GM23338 (cell line): ENCODE results near the gene GRID2.

Experiments
- EZH2 ChIP-seq: fragments of 200-600 bp; sonication (generic); IDR thresholded peaks from one replicate; pipeline ENCODE4 v1.8.0; 2017; ENCODE audit warnings: antibody characterized with exemption, mild to moderate bottlenecking, low read depth; ENCODE audit not compliant: unreplicated experiment
- TF ChIP-seq, protein P1 (sequence below), 2 experiments: fragments of 200-600 bp in 1 of 2; sonication (generic) in 1 of 2; conservative IDR thresholded peaks; 2 replicates each; pipeline versions ENCODE4 v1.5.1 to v1.6.1; 2016 to 2017; ENCODE audit warnings: antibody characterized with exemption in 2 of 2, low read depth in 2 of 2, mild to moderate bottlenecking in 2 of 2, moderate library complexity in 1 of 2

DNA sequence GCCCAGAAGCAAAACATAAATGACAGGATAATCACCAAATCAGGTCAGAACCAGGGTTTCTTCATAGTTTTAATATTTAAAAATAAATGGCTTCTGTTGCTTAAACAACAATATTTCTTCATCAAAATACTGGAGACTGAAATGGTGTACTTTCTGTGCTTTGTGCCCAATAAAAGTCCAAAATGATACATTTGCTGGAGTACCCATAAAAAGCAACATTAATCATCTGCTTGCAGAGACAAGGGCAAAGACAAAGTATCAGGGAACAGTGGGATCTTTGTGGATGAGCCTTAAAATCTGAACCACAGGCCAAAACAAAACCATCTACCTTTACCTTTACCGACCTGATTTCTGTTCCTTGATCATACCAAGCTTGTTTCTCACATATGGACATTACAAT is 840.9 kb downstream of the GRID2 start:
- TF ChIP-seq, protein P1, sequence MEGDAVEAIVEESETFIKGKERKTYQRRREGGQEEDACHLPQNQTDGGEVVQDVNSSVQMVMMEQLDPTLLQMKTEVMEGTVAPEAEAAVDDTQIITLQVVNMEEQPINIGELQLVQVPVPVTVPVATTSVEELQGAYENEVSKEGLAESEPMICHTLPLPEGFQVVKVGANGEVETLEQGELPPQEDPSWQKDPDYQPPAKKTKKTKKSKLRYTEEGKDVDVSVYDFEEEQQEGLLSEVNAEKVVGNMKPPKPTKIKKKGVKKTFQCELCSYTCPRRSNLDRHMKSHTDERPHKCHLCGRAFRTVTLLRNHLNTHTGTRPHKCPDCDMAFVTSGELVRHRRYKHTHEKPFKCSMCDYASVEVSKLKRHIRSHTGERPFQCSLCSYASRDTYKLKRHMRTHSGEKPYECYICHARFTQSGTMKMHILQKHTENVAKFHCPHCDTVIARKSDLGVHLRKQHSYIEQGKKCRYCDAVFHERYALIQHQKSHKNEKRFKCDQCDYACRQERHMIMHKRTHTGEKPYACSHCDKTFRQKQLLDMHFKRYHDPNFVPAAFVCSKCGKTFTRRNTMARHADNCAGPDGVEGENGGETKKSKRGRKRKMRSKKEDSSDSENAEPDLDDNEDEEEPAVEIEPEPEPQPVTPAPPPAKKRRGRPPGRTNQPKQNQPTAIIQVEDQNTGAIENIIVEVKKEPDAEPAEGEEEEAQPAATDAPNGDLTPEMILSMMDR (conservative IDR thresholded peaks at IDR 0.05; ENCODE audit: low read depth in 2 of 2) = no peak
- no peak for TF ChIP-seq EZH2
